ENCODE results near the gene ZNF436.

ZNF436 gene

GRCh38 chr1:23408797-23409290 is 39.2 kb upstream of the ZNF436 start:
- TF ChIP-seq TCF4 (CRISPR knock-in tag; IDR thresholded peaks at IDR 0.05; ENCODE audit: borderline replicate concordance) = no peak
- no peak for ATAC-seq

GRCh38 chr1:23407016-23407630 is 37.5 kb upstream of the ZNF436 start:
- ATAC-seq = no peak
- no peak for TF ChIP-seq ZFP30 (CRISPR knock-in tag; IDR thresholded peaks at IDR 0.05)
- no peak for TF ChIP-seq TCF4 (CRISPR knock-in tag; IDR thresholded peaks at IDR 0.05; ENCODE audit: borderline replicate concordance)
- no peak for TF ChIP-seq ZNF8 (CRISPR knock-in tag; IDR thresholded peaks at IDR 0.05)
- TF ChIP-seq RARB (CRISPR knock-in tag; IDR thresholded peaks at IDR 0.05) = no peak
- TF ChIP-seq ARNTL (CRISPR knock-in tag; IDR thresholded peaks at IDR 0.05; ENCODE audit: borderline replicate concordance, low read depth) = no peak
- TF ChIP-seq CREB5 (CRISPR knock-in tag; IDR thresholded peaks at IDR 0.05; ENCODE audit: low read depth) = no peak
- no peak for TF ChIP-seq GLIS3 (CRISPR knock-in tag; IDR thresholded peaks at IDR 0.05)
- TF ChIP-seq ZFP3 (CRISPR knock-in tag; IDR thresholded peaks at IDR 0.05) = no peak
- TF ChIP-seq ZNF565 (CRISPR knock-in tag; conservative IDR thresholded peaks at IDR 0.05; ENCODE audit: low read depth) = no peak
- TF ChIP-seq TOX (CRISPR knock-in tag; IDR thresholded peaks at IDR 0.05; ENCODE audit: borderline replicate concordance) = no peak
- TF ChIP-seq ESRRG (CRISPR knock-in tag; IDR thresholded peaks at IDR 0.05) = no peak
- no peak for TF ChIP-seq ISL1 (CRISPR knock-in tag; IDR thresholded peaks at IDR 0.05)
- TF ChIP-seq OSR1 (CRISPR knock-in tag; IDR thresholded peaks at IDR 0.05) = no peak

- ATAC-seq = no peak
- no peak for TF ChIP-seq TSHZ2 (CRISPR knock-in tag; IDR thresholded peaks at IDR 0.05)
- TF ChIP-seq PPARA (CRISPR knock-in tag; IDR thresholded peaks at IDR 0.05; ENCODE audit: borderline replicate concordance) = no peak
- no peak for TF ChIP-seq ZNF565 (CRISPR knock-in tag; conservative IDR thresholded peaks at IDR 0.05; ENCODE audit: low read depth)
- no peak for TF ChIP-seq TCF4 (CRISPR knock-in tag; IDR thresholded peaks at IDR 0.05; ENCODE audit: borderline replicate concordance)
Observed at GRCh38 chr1:23405946-23406345, 36.3 kb upstream of the ZNF436 start.

- no peak for TF ChIP-seq ESRRG (CRISPR knock-in tag; IDR thresholded peaks at IDR 0.05)
- TF ChIP-seq BACH2 (CRISPR knock-in tag; IDR thresholded peaks at IDR 0.05; ENCODE audit: borderline replicate concordance) = no peak
- TF ChIP-seq CSRNP3 (CRISPR knock-in tag; IDR thresholded peaks at IDR 0.05) = no peak
- peak; percentile 51; the same call in 1 of the 2 replicates for TF ChIP-seq TCF4 (CRISPR knock-in tag; IDR thresholded peaks at IDR 0.05; ENCODE audit: borderline replicate concordance)
- no peak for TF ChIP-seq ISL1 (CRISPR knock-in tag; IDR thresholded peaks at IDR 0.05)
- peak; percentile 48; the same call in 1 of the 2 replicates for TF ChIP-seq TSHZ2 (CRISPR knock-in tag; IDR thresholded peaks at IDR 0.05)
- no peak for TF ChIP-seq PPARA (CRISPR knock-in tag; IDR thresholded peaks at IDR 0.05; ENCODE audit: borderline replicate concordance)
- TF ChIP-seq ZFP3 (CRISPR knock-in tag; IDR thresholded peaks at IDR 0.05) = no peak
- TF ChIP-seq TOX (CRISPR knock-in tag; IDR thresholded peaks at IDR 0.05; ENCODE audit: borderline replicate concordance) = no peak
- no peak for TF ChIP-seq SNAI2 (CRISPR knock-in tag; IDR thresholded peaks at IDR 0.05)
- TF ChIP-seq PATZ1 (CRISPR knock-in tag; IDR thresholded peaks at IDR 0.05; ENCODE audit: borderline replicate concordance) = peak; percentile 76; the same call in 1 of the 2 replicates
- no peak for TF ChIP-seq RARB (CRISPR knock-in tag; IDR thresholded peaks at IDR 0.05)
- ATAC-seq = peak; percentile 98
Observed at GRCh38 chr1:23403735-23404486, 34.3 kb upstream of the ZNF436 start.

Data from SK-N-SH treated with all-trans-retinoic acid at 6 μM for 48 hours (cell line).